Frontal cortex (tissue), 4 donors: ENCODE data around the gene RBBP4. TPM values are rescaled to one million over a fixed set of nuclear protein-coding genes. Genes with fewer than 3 reads are reported as not detected.

ENCODE experiments used
- DNase-seq, 2 donors: peaks; one replicate each; pipeline ENCODE4 v3.0.0; 2012; ENCODE audit warnings: low spot score in 2 of 2
- FAIRE-seq: peaks from 2 replicates; lab custom pipeline; 2012; peaks lifted over from hg19 to GRCh38; lab: Jason Lieb, UNC
- small RNA-seq: library from RNA; depleted of rRNA; stranded (forward); fragments of <200 nt; gene quantifications from one replicate; pipeline ENCODE3, GENCODE V24; 2014
- total RNA-seq: library from RNA; depleted of rRNA; stranded (reverse); fragments of >200 nt; gene quantifications from one replicate; pipeline ENCODE4 v1.2.3, GENCODE V29; 2014
- donor health status: control.
- donor health status: control.
- donor health status: control.

Gene RBBP4
- total RNA-seq, 1 donor from 2014 or later: 191 TPM

DNA sequence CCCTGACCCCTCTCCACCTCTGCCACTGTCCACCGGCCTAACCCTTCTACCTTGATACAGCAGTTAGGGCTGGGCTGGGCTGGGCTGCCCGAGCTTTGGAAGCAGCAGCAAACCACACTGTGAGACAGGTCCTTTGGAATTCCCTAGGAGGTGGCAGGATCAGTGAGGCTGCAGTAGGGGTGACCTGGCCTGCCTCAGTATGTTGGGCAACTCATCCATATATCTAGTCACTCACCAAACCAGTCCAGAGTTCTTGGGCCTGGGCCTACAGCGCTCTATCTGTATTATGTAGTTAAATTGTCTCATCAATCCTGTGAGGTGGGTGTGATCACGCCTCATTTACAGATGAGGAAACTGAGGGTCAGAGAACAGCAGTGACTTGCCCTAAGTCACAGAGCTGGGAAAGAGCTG lies 64.9 kb downstream of the RBBP4 start:
- no peak for DNase-seq
- FAIRE-seq: no peak

DNA sequence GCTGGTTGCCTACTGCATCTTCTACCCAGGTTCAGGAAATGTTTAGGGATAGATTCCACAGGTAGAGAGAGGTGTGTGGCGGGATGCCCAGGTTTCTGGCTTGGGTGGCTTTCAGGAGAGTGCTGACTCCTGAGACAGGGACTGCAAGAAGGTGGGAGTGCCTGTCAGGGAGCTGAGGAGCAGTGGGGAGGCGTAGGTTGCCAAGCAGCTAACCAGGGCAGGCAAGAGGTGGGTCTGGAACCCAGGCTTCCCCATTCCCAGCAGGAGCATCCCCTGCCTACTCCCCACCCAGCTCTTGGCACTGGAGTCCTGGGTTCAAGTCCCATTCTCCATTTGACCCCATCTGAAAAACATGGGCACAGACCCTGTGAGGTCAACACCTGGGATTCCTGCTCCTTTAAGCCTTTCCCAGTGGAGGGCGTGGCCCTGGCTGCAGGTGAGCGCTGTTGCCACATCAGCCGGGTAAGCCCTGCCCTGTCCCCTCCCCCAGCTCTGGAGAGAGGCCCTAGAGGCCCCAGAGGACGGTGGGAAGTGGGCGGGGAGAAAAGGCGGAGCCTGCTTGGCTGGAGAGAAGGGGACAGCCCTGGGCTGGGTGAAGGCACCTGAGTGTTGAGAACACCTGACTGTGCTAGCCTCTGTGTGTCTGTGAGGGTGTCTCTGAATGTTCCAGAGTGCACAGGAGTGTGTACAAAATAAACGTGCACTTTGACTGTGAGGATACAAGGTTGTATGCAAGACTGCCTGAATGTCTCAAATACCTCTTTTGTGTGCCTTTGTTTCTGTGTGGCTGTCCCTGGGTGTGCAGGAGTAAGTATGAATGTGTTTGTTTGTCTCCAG lies 65.5 kb downstream of the RBBP4 start:
- FAIRE-seq: no peak
- no peak for DNase-seq

DNA sequence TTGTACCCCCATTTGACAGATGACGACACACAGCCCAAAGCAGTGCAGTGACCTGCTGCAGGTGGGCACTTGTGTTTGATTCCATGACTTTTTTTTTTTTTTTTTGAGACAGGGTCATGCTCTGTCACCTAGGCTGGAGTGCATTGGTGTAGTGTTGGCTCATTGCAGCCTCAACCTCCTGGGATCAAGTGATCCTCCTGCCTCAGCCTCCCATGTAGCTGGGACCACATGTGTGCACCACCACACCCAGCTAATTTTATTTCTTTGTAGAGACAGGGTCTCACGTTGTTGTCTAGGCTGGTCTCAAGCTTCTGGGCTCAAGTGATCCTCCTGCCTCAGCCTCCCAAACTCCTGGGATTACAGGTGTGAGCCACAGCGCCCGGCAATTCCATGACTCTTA lies 66.5 kb downstream of the RBBP4 start:
- no peak for FAIRE-seq

DNA sequence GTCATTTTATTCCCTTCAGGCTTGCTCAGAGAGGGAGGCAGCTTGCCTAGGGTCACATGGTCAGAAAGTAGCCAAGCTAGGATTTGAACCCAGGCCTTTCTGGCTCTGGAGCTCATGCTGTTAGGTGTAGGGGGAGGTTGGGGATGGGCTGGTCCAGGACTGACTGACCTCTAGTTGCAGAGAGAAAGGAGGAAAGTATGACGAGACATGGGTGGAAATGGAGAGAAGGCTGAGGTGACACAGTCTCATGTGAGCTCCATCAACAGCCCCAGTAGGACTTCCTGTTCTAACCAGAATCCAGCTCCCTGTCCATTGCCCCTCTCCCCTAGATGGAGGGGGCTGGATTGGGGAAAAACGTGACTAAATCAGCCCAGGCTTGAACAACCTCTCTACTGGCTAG lies 67.0 kb downstream of the RBBP4 start:
- no peak for DNase-seq
- no peak for FAIRE-seq

More for the DNA sequence above, 66.5 kb downstream of the RBBP4 start:
- DNase-seq: no peak

DNA sequence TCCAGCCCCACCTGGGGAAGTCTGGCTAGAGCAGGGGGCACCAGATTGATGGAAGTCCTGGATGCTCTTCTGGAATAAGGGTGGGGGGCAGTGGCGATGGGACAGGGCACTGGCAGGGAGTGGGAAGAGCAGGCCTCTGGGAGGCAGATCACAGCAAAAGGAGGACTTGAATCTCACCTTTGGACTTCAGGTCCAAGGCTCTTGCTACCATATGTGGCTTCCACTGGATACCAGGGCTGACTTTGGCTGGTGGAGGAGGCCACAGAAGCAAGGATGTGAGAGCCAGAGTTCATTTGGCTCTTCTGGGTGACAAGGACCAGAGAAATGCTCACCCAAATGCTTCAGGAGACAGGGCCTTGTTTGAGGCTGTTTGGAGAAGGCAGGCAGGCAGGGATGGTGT lies 67.5 kb downstream of the RBBP4 start:
- FAIRE-seq (no peak), DNase-seq (no peak)

DNA sequence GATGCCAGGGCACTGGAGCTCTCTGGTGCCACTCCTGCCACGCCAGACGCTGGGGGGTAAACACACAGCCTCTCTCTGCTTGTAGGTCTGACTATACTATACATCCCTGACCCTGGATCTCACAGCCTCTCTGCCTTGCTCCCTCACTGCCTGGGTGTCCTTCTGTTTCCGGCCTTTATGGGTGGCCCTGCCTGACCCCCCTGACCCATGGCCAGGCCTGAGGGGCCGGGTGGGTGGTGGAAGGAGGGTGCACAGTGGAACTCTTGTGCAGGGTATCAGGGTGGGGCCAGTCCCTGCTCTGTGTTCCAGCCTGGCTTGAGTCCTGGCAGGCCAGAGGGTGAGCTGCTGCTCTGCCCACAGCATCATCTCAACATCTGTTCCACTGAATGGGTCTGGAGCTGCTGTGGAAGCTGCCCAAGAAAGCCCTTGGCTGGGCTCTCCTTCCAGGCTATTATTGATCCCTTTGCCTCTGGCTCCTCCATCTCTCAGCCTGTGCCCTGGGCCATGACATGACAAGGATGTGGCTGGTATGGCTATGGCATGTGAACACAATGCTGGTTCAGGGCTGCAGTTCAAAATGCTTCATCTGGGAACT lies 68.8 kb downstream of the RBBP4 start:
- DNase-seq (no peak), FAIRE-seq (no peak)

DNA sequence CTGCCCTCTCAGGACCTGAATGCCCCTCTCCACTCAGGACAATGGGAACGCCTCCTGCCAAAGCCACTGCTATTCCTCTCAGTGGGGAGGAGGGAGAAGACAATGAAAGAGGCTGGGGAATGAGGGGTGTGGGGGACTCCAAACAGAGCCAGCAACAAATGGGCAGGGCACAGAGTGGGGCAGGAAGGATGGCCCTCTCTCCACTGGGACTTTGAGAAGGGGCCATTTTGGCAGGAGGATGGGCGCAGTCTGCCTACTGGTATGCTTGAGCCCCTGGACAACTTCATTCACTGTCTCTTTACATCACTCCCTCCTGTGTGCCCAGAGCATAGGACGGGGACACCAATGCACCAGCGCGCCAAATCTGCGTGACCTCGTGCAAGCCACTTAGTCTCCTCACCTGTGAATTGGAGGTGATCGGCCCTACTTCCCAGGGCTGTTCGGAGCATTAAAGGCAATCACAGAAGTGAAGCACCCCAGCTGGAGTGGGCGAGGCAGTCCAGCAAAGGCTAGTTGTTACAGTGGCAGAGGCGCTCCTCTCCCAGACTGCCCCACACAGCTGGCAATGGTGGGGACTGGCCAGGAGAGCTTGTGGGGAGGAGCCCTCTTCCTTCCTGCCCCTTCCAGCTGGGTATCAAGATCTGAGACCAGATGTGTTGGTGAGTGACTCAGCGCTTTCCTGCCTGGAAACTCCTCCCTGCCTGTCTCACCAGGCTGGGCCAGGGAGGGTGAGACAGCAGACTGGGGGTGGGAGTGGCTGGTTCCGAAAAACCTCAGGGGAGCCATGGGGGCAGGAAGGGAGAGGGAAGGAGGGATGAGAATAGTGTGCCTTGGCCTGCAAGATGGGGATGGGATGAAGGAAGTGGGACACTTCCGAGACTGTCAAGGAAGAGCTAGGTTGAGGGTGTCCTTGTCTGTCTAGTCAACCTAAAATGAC lies 73.9 kb downstream of the RBBP4 start:
- DNase-seq (no peak), FAIRE-seq (no peak)

DNA sequence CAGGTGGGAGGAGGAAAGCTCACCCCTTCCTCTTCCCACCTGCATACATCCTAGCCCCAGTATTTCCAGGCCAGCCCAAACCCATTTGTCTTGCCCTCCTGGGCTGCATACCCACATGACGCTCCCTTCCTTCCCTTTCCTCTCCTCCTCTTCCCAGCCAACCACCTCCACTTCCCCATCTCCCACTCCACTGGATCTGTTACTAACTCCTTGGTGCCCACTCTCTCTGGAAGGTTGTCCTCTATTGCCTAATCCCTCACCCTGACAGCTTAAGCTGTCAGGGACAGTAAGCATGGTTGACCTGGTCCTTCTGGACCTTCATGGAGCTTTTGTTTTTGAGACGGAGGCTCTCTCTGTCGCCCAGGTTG lies 74.6 kb downstream of the RBBP4 start:
- no peak for DNase-seq
- FAIRE-seq: no peak

DNA sequence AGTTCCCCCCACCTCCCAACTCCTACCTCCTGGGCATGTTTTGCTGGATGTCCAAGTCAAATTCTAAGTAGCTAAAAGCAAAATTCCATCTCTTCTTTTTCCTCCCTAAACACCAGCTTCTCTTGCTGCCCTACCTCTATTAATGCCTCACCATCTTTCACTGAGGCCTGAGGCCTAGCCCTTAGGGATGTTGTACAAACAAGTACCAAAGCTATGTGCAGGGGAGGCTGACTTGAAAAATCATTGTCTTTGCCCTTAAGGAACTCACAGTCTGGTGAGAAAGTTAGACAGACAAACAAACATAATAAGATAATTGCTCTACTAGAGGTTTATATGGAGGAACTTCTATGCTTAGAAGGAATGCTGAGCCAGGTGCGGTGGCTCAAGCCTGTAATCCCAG lies 76.9 kb downstream of the RBBP4 start:
- FAIRE-seq: no peak
- DNase-seq: no peak

DNA sequence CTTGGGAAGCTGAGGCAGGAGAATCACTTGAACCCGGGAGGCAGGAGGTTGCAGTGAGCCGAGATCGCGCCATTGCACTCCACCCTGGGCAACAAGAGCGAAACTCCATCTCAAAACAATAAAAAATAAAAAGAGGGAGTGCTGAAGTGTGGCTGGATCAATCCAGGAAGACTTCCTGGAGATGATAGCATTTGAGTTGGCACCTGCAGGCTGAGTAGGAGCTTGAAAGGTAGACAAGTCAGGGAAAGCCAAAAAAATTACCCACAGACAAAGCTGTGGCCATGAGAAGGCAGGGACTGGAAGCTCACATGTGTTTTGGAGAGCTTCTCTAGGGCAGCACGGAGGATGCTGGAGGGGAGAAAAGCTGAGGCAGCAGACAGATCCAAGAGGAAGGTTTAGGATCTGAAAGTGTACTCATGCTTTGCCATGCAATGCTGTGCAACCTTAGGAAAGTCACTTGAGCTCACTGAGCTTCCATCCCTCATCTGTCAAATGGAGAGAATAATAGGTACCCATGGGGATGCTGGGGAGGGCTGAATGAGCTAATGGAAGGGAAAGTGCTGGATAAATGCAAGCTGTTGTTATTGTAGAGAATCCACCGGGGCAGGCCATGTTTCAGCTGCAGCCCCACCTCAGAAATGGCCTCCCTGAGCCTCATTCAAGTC lies 77.5 kb downstream of the RBBP4 start:
- DNase-seq: no peak
- FAIRE-seq: no peak

DNA sequence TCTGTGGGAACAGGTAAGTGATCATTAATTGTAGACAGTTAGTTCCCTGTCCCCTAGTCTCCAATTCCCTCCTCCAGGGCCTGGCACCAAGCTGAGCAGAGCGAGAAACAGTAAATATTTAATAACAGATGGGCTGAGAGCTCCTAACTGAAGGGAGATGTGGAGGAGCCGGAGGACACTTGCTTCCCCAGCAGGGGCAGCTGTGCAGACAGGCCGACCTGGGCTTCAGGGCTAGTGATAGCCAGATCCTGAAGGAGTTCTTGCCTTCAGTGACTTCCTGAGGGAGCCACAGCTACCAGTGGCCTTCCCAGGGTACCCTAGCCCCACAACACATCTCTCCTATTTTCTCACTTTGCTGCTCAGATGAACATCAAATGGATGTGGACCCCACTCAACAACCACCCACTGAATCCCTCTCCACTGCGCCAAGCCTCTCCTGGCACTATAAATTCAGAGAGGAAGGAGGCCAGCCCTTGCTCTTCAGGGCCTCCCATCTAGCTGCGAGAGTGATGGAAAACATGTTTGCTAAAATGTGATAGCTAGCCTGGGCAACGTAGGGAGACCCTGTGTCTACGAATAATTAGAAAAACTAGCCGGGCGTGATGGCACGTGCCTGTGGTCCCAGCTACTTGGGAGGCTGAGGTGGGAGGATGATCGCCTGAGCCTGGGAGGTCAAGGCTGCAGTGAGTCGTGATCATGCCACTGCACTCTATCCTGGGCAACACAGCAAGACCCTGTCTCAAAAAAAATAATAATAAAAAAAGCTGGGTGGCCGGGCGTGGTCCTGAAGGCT lies 78.4 kb downstream of the RBBP4 start:
- FAIRE-seq (no peak), DNase-seq (no peak)

DNA sequence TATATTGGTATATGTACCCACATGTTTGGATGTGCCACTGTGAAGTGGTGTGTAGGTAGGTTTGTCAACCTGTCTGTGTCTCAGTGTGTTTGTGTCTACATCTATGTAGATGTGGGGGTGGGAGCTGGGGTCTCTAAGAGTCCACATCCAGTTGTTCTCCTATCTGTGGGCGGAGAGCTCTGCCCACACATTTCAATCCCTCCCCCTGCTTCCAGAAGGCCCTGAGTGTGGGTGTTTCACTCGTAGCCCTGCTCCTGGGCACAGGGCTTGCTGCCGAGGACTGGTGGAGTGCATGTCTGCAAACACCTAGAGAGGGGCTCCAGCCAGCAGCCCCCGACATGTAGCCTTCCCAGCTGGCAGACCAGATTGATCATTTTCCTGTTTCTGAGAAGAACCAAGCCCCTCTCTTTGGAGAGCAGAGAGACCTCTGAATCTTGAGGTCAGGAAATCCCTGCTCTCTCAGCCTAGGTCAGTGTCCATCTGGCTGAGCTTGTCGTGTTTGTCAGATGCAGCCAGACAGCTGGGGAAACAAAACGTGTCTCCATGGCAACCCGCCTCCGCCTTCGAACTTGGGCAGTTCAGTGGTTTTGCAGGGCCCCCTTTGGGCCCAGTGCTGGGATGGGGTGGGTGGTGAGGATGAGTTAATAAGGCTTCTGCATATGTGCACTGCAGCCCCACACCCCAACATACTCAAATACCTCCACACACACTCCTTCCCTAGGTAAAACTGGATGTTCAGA lies 82.7 kb downstream of the RBBP4 start:
- DNase-seq: no peak
- no peak for FAIRE-seq

Small RNAs within 50 kb of the gene (small RNA-seq; reads per million reads assigned to genes)
- gene RF00019: not detected

Other genes starting within 250 kb of the RBBP4 start
- 15.9 TPM for gene ZBTB8B, start 186.1 kb upstream of the RBBP4 start, total RNA-seq
- gene ZBTB8A, start 111.8 kb upstream of the RBBP4 start, total RNA-seq: 43.2 TPM
- 22.4 TPM for gene ZBTB8OS, start 658 bp upstream of the RBBP4 start, total RNA-seq
- 3.7 TPM for gene SYNC, start 51.6 kb downstream of the RBBP4 start, total RNA-seq
- gene YARS1, start 166.2 kb downstream of the RBBP4 start, total RNA-seq: 42.4 TPM
- 42.4 TPM for gene S100PBP, start 166.4 kb downstream of the RBBP4 start, total RNA-seq
- gene FNDC5, start 219.7 kb downstream of the RBBP4 start, total RNA-seq: 15.5 TPM
- 21.6 TPM for gene HPCA, start 235.3 kb downstream of the RBBP4 start, total RNA-seq